Muscle layer of duodenum (tissue), 2 donors: ENCODE measurements around the gene MARCKS.
"Not testable (repeated sequence)": the region's sequence is repeated elsewhere in the genome, so short reads cannot be mapped to it uniquely, and the experiment has no call there.

Source experiments
- H3K27ac ChIP-seq: one replicate; pipeline ENCODE4 v1.7.0; 2013; ENCODE audit warnings: mild to moderate bottlenecking, low read length
- H3K27me3 ChIP-seq: one replicate; pipeline ENCODE4 v1.7.0; 2013; ENCODE audit warnings: low read depth, mild to moderate bottlenecking, control low read depth, low read length
- H3K36me3 ChIP-seq, 2 donors: one replicate each; pipeline ENCODE4 v1.7.0; 2013; ENCODE audit warnings: low read length in 2 of 2, control low read depth in 1 of 2, mild to moderate bottlenecking in 1 of 2; ENCODE audit not compliant: insufficient read depth in 2 of 2, control insufficient read depth in 1 of 2
- H3K4me1 ChIP-seq, 2 donors: one replicate each; pipeline ENCODE4 v1.7.0; 2013; ENCODE audit warnings: low read length in 2 of 2, mild to moderate bottlenecking in 2 of 2, control low read depth in 1 of 2, moderate library complexity in 1 of 2; ENCODE audit not compliant: insufficient read depth in 2 of 2, control insufficient read depth in 1 of 2
- H3K4me3 ChIP-seq, 2 donors: one replicate each; pipeline ENCODE4 v1.7.0; 2013; ENCODE audit warnings: low read length in 2 of 2, low read depth in 1 of 2, mild to moderate bottlenecking in 1 of 2
- H3K9me3 ChIP-seq, 2 donors: one replicate each; pipeline ENCODE4 v1.7.0; 2013; ENCODE audit warnings: low read length in 2 of 2, control low read depth in 1 of 2, mild to moderate bottlenecking in 1 of 2; ENCODE audit not compliant: control insufficient read depth in 1 of 2
- donor health status: healthy.

MARCKS gene

GRCh38 chr6:113888956-113889630, 31.9 kb downstream of the MARCKS start:
- no peaks in the 10 kb centered on the region for H3K36me3 ChIP-seq
- H3K27ac ChIP-seq: no peak overlapping the region
- H3K27me3 ChIP-seq: no peaks in the 10 kb centered on the region
- H3K9me3 ChIP-seq: peaks cover 0 to 8% of the 10 kb centered on the region in 2 donors
- H3K4me3 ChIP-seq: no peak overlapping the region
- H3K4me1 ChIP-seq: no peaks in the 10 kb centered on the region

- Histone ChIP-seq H3K27ac (no peak overlapping the region), H3K4me1 (no peaks in the 10 kb centered on the region), H3K4me3 (no peak overlapping the region), H3K9me3 (peaks cover 0 to 8% of the 10 kb centered on the region in 2 donors), H3K36me3 (no peaks in the 10 kb centered on the region), H3K27me3 (no peaks in the 10 kb centered on the region)
These were observed 36.3 kb downstream of the MARCKS start for GRCh38 chr6:113893451-113893850.

- H3K27ac ChIP-seq: no peak overlapping the region
- H3K4me3 ChIP-seq: no peak overlapping the region
- no peaks in the 10 kb centered on the region for H3K36me3 ChIP-seq
- peaks cover 0 to 8% of the 10 kb centered on the region in 2 donors for H3K9me3 ChIP-seq
- H3K4me1 ChIP-seq: no peaks in the 10 kb centered on the region
- H3K27me3 ChIP-seq: no peaks in the 10 kb centered on the region
These were observed 36.7 kb downstream of the MARCKS start for GRCh38 chr6:113893866-113894265.

GRCh38 chr6:113894712-113895674, 37.8 kb downstream of the MARCKS start:
- H3K4me3 ChIP-seq: no peak overlapping the region
- no peaks in the 10 kb centered on the region for H3K36me3 ChIP-seq
- no peak overlapping the region for H3K27ac ChIP-seq
- no peaks in the 10 kb centered on the region for H3K4me1 ChIP-seq
- peaks cover 0 to 8% of the 10 kb centered on the region in 2 donors for H3K9me3 ChIP-seq
- no peaks in the 10 kb centered on the region for H3K27me3 ChIP-seq

- H3K9me3 ChIP-seq: no peaks in the 10 kb centered on the region
- no peaks in the 10 kb centered on the region for H3K36me3 ChIP-seq
- H3K27ac ChIP-seq: no peak overlapping the region
- peaks cover 0 to 7% of the 10 kb centered on the region in 2 donors for H3K4me1 ChIP-seq
- no peaks in the 10 kb centered on the region for H3K27me3 ChIP-seq
- H3K4me3 ChIP-seq: no peak overlapping the region
These were observed 44.3 kb downstream of the MARCKS start for GRCh38 chr6:113901482-113901881.

- no peak overlapping the region for H3K27ac ChIP-seq
- H3K4me3 ChIP-seq: peak overlapping the region in 1 of 2 donors; percentile 28
- no peaks in the 10 kb centered on the region for H3K36me3 ChIP-seq
- no peaks in the 10 kb centered on the region for H3K9me3 ChIP-seq
- peaks cover 0 to 7% of the 10 kb centered on the region in 2 donors for H3K4me1 ChIP-seq
- H3K27me3 ChIP-seq: no peaks in the 10 kb centered on the region
These were observed 46.7 kb downstream of the MARCKS start for GRCh38 chr6:113903666-113904330.

- H3K4me3 ChIP-seq: no peak overlapping the region
- H3K9me3 ChIP-seq: no peaks in the 10 kb centered on the region
- H3K4me1 ChIP-seq: peaks cover 0 to 7% of the 10 kb centered on the region in 2 donors
- no peaks in the 10 kb centered on the region for H3K27me3 ChIP-seq
- H3K27ac ChIP-seq: no peak overlapping the region
- H3K36me3 ChIP-seq: no peaks in the 10 kb centered on the region
These were observed 50.1 kb downstream of the MARCKS start for GRCh38 chr6:113907102-113907815.

- Histone ChIP-seq H3K27me3 (no peaks in the 10 kb centered on the region), H3K4me3 (no peak overlapping the region), H3K9me3 (no peaks in the 10 kb centered on the region), H3K27ac (no peak overlapping the region), H3K4me1 (peaks cover 0 to 7% of the 10 kb centered on the region in 2 donors), H3K36me3 (no peaks in the 10 kb centered on the region)
These were observed 51.7 kb downstream of the MARCKS start for GRCh38 chr6:113908801-113909200.

GRCh38 chr6:113909224-113909856, 52.2 kb downstream of the MARCKS start:
- H3K4me1 ChIP-seq: peaks cover 0 to 2% of the 10 kb centered on the region in 2 donors
- H3K4me3 ChIP-seq: no peak overlapping the region
- no peaks in the 10 kb centered on the region for H3K27me3 ChIP-seq
- no peaks in the 10 kb centered on the region for H3K36me3 ChIP-seq
- H3K9me3 ChIP-seq: no peaks in the 10 kb centered on the region
- H3K27ac ChIP-seq: no peak overlapping the region

- H3K27ac ChIP-seq, H3K27me3 ChIP-seq, H3K36me3 ChIP-seq, H3K9me3 ChIP-seq, H3K4me1 ChIP-seq, H3K4me3 ChIP-seq: not testable (repeated sequence)
These were observed 53.1 kb downstream of the MARCKS start for GRCh38 chr6:113910285-113910684.
